ENCODE measurements around the gene PIH1D1. TPM values are rescaled to one million over a fixed set of nuclear protein-coding genes. Genes with fewer than 3 reads are reported as not detected.
A peak's percentile ranks its signal among the peaks of the same experiment; 100 is the strongest.

The PIH1D1 gene
- total RNA-seq, 1 donor from 2014 or later = 125 TPM

DNA sequence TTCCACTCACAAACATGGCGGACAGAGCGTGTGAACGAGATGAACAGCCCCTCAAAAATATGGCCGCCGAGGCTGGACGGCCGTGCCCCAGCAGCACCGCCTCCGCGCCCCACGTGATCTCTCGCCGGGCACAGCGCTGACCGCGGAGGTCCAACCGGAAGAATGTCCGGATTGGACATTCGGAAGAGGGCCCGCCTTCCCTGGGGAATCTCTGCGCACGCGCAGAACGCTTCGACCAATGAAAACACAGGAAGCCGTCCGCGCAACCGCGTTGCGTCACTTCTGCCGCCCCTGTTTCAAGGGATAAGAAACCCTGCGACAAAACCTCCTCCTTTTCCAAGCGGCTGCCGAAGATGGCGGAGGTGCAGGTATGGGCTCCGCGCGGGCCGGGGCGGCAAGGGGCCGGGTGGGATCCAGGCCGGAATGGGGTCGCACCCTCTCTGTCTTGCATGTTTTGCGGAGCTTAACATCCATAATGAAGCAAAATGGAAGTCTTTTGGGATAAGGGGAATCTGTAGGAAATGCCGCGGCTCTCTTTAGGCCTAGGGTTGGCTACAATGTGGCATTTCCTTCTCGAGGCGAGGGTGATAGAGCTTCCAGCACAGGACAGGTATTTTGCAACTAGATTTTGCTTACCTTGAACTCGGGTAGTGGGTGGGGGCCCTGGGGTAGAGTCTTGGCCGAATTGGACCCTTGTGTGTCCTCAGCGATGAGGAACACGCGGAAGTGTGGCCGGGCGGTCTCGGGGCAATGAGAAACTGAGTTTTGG, 35.8 kb upstream of the PIH1D1 start, which contains the start of gene RPL13A:
Gene RPL13A (plus strand): TSS at position 332 of the 769 bp plus-strand sequence. CDS start 22 bp downstream, at position 354.
- DNase-seq (ENCODE audit: low spot score, unreplicated experiment) = peak; percentile 100
- TF ChIP-seq, protein P1, sequence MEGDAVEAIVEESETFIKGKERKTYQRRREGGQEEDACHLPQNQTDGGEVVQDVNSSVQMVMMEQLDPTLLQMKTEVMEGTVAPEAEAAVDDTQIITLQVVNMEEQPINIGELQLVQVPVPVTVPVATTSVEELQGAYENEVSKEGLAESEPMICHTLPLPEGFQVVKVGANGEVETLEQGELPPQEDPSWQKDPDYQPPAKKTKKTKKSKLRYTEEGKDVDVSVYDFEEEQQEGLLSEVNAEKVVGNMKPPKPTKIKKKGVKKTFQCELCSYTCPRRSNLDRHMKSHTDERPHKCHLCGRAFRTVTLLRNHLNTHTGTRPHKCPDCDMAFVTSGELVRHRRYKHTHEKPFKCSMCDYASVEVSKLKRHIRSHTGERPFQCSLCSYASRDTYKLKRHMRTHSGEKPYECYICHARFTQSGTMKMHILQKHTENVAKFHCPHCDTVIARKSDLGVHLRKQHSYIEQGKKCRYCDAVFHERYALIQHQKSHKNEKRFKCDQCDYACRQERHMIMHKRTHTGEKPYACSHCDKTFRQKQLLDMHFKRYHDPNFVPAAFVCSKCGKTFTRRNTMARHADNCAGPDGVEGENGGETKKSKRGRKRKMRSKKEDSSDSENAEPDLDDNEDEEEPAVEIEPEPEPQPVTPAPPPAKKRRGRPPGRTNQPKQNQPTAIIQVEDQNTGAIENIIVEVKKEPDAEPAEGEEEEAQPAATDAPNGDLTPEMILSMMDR (IDR thresholded peaks at IDR 0.05; ENCODE audit: unreplicated experiment) = no peak
- peaks cover 14% of the 10 kb centered on the region for H3K4me1 Mint-ChIP-seq (ENCODE audit: low read depth)
- peak within 1 kb of the TSS; percentile 97 for H3K4me3 Mint-ChIP-seq (ENCODE audit: low read depth)
- H3K9me3 Mint-ChIP-seq (ENCODE audit: low read depth) = no peaks in the 10 kb centered on the region
- H3K27me3 Mint-ChIP-seq = no peaks in the 10 kb centered on the region
- peaks cover 21% of the 10 kb centered on the region for H3K36me3 Mint-ChIP-seq (ENCODE audit: insufficient read depth)
- peak within 1 kb of the TSS; percentile 96 for H3K27ac Mint-ChIP-seq

DNA sequence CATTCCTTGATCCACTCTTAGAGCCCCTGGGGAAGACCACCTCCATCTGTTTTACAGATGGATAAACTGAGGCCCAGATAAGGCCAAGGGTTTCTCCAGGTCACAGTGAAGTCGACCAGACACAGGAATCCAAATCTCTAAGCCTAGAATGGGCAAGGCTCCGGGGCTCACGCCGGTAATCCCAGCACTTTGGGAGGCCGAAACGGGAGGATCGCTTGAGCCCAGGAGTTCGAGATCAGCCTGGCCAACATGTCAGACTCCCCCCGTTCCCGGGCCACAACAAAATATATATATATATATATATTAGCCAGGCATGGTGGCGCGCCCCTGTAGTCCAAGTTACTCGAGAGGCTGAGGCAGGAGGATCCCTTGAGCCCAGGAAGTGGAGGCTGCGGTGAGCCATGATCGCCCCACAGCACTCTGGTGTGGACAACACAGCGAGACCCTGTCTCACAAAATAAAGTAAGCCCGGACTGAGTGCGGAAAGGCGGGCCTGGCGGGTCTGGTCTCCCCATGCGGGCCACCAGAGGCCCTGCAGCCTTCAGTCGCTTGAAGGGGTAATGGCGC, 35.2 kb upstream of the PIH1D1 start:
- TF ChIP-seq, protein P1 (IDR thresholded peaks at IDR 0.05; ENCODE audit: unreplicated experiment) = peak; percentile 34
- peak overlapping the region; percentile 96 for H3K27ac Mint-ChIP-seq

DNA sequence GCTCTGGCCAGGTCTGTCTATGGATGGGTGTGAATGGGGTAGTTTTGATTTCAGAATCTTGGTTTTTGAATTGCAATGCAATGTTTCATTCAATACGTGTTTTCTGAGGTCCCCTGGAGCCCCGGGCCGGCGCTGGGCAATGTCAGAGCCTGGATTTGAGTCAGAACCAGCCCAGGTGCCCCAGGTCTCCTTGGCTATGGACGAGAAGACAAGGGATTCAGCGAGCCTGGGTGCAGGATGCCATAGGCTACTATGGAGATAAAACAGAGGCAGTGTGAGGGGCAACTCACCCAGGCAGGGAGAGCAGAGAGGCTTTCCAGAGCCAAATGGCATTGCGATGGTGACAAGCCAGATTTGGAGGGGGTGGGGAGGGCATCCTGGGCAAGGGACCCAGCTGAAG, 34.6 kb upstream of the PIH1D1 start:
- no peaks in the 10 kb centered on the region for H3K27me3 Mint-ChIP-seq
- H3K36me3 Mint-ChIP-seq (ENCODE audit: insufficient read depth) = peaks cover 16% of the 10 kb centered on the region
- H3K4me3 Mint-ChIP-seq (ENCODE audit: low read depth) = peak overlapping the region; percentile 35
- H3K4me1 Mint-ChIP-seq (ENCODE audit: low read depth) = peaks cover 14% of the 10 kb centered on the region
- H3K27ac Mint-ChIP-seq = peak overlapping the region; percentile 69
- TF ChIP-seq, protein P1 (IDR thresholded peaks at IDR 0.05; ENCODE audit: unreplicated experiment) = no peak
- no peaks in the 10 kb centered on the region for H3K9me3 Mint-ChIP-seq (ENCODE audit: low read depth)
- DNase-seq (ENCODE audit: low spot score, unreplicated experiment) = no peak

More for the DNA sequence above, 35.2 kb upstream of the PIH1D1 start:
- no peak for DNase-seq (ENCODE audit: low spot score, unreplicated experiment)
- peak overlapping the region; percentile 97 for H3K4me3 Mint-ChIP-seq (ENCODE audit: low read depth)
- H3K36me3 Mint-ChIP-seq (ENCODE audit: insufficient read depth) = peaks cover 18% of the 10 kb centered on the region
- no peaks in the 10 kb centered on the region for H3K9me3 Mint-ChIP-seq (ENCODE audit: low read depth)
- H3K27me3 Mint-ChIP-seq = no peaks in the 10 kb centered on the region
- peaks cover 14% of the 10 kb centered on the region for H3K4me1 Mint-ChIP-seq (ENCODE audit: low read depth)

DNA sequence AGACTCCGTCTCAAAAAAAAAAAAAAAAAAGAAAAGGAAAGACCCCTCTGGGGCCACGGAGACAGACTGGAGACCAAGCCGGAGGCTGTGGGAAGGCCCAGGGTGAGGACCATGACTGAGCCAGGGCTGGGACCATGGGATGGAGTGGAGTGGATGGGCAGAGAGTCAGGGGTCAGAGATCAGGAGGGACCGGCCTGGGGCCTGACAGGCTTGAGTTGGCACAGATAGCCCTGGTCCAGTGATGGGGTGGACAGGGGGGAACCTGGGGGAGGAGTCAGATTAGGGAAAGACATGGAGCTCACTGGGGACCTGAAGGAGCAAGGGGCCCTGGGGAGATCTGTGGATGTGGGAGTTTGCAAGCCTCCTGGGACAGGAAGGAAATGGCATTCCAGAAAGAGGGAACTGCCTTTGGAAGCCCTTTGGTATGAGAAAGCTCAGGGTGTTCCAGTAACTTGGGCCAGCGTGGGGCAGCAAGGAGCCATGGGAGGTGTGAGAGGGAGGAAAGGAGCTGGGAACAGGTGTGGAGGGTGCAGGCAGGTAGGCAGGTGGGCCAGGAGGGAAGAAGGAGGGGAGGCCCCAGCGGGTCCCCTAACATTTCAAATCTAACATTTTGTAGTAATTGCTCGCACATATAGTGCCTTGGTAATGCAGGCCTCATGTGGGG, 29.5 kb upstream of the PIH1D1 start:
- H3K4me1 Mint-ChIP-seq (ENCODE audit: low read depth) = peaks cover 4% of the 10 kb centered on the region
- no peaks in the 10 kb centered on the region for H3K9me3 Mint-ChIP-seq (ENCODE audit: low read depth)
- no peak for DNase-seq (ENCODE audit: low spot score, unreplicated experiment)
- TF ChIP-seq, protein P1 (IDR thresholded peaks at IDR 0.05; ENCODE audit: unreplicated experiment) = no peak
- no peak overlapping the region for H3K4me3 Mint-ChIP-seq (ENCODE audit: low read depth)
- peak overlapping the region; percentile 87 for H3K27ac Mint-ChIP-seq
- H3K36me3 Mint-ChIP-seq (ENCODE audit: insufficient read depth) = no peaks in the 10 kb centered on the region
- peaks cover 3% of the 10 kb centered on the region for H3K27me3 Mint-ChIP-seq

DNA sequence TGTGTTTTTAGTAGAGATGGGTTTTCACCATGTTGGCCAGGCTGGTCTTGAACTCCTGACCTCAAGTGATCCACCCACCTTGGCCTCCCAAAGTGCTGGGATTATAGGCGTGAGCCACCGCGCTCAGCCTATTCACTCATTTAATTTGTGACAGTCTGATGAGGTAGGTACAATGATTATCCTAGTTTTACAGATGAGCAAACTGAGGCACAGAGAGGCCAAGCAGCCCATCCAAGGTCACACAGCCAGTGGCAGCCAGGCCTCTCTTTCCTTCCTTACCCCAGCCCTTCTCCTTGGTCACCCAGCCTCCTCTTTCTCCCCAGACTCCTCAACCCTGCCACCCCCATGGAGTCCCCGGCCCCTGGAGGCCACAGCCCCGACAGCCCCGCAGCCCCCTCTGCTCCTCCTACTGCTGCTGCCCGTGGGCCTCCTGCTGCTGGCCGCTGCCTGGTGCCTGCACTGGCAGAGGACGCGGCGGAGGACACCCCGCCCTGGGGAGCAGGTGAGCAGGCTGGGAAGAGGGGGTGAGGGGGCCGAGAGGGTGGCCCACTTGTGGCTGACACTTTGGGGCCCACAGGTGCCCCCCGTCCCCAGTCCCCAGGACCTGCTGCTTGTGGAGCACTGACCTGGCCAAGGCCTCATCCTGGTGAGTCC, 28.5 kb upstream of the PIH1D1 start:
- TF ChIP-seq, protein P1 (IDR thresholded peaks at IDR 0.05; ENCODE audit: unreplicated experiment) = no peak
- DNase-seq (ENCODE audit: low spot score, unreplicated experiment) = no peak
- Mint-ChIP-seq H3K9me3 (ENCODE audit: low read depth) (no peaks in the 10 kb centered on the region), H3K27me3 (peaks cover 13% of the 10 kb centered on the region), H3K4me3 (ENCODE audit: low read depth) (no peak overlapping the region), H3K27ac (no peak overlapping the region), H3K36me3 (ENCODE audit: insufficient read depth) (no peaks in the 10 kb centered on the region), H3K4me1 (ENCODE audit: low read depth) (peaks cover 4% of the 10 kb centered on the region)
